Tibial nerve (tissue), 4 donors: ENCODE results near the gene PPP1R3G. TPM values are rescaled to one million over a fixed set of nuclear protein-coding genes. Genes with fewer than 3 reads are reported as not detected.

Experiments
- DNase-seq, 2 donors: peaks; one replicate each; pipeline ENCODE4 v3.0.0-alpha.2; 2019; ENCODE audit warnings: low spot score in 2 of 2
- H3K27ac ChIP-seq, 4 donors: fragments of 200-600 bp; sonication (generic) in 3 of 4; one replicate each; pipeline ENCODE4 v1.5.1; 2017 to 2019; ENCODE audit warnings: mild to moderate bottlenecking in 1 of 4
- H3K27me3 ChIP-seq, 2 donors: fragments of 200-600 bp; sonication (generic) in 1 of 2; one replicate each; pipeline versions ENCODE4 v1.5.1 to v1.6.0; 2017 to 2019
- H3K36me3 ChIP-seq, 3 donors: fragments of 200-600 bp; sonication (generic); one replicate each; pipeline ENCODE4 v1.5.1; 2018 to 2019
- H3K4me1 ChIP-seq, 4 donors: fragments of 200-600 bp; sonication (generic) in 3 of 4; one replicate each; pipeline ENCODE4 v1.5.1; 2017 to 2019
- H3K4me3 ChIP-seq, 4 donors: fragments of 200-600 bp; sonication (generic) in 3 of 4; one replicate each; pipeline ENCODE4 v1.5.1; 2017 to 2019; ENCODE audit warnings: mild to moderate bottlenecking in 1 of 4, moderate library complexity in 1 of 4
- H3K9me3 ChIP-seq, 4 donors: fragments of 200-600 bp; sonication (generic) in 3 of 4; one replicate each; pipeline ENCODE4 v1.5.1; 2017 to 2019
- EP300 ChIP-seq, 2 donors: sonication (generic); formaldehyde crosslinking; IDR thresholded peaks; one replicate each; pipeline ENCODE4 v1.6.1; 2017; ENCODE audit warnings: antibody characterized with exemption in 2 of 2, mild to moderate bottlenecking in 1 of 2
- POLR2A ChIP-seq, 2 donors: fragments of 450-650 bp; IDR thresholded peaks; one replicate each; pipeline ENCODE4 v1.6.1; 2017; ENCODE audit warnings: antibody characterized with exemption in 2 of 2, mild to moderate bottlenecking in 2 of 2, moderate library complexity in 2 of 2
- WGBS, 2 donors: methylation state at CpG; one replicate each; pipeline ENCODE4 v1.1.5; 2018; 5-methylcytosine and 5-hydroxymethylcytosine counted together
- total RNA-seq, 4 donors: library from RNA; depleted of rRNA; stranded (reverse); fragments of >200 nt; gene quantifications; one replicate each; pipeline ENCODE4 v1.1.0, GENCODE V29; 2016
- TF ChIP-seq, protein P1 (sequence below), 5 experiments: fragments of 200-600 bp in 3 of 5; fragments of 450-650 bp in 2 of 5; sonication (generic) in 3 of 5; IDR thresholded peaks; one replicate each; pipeline ENCODE4 v1.5.1; 2016 to 2019; ENCODE audit warnings: antibody characterized with exemption in 5 of 5, mild to moderate bottlenecking in 3 of 5, moderate library complexity in 2 of 5

Gene PPP1R3G
- total RNA-seq, 4 donors from 2014 or later: 1.3 to 5.1 (median 2.1) TPM

DNA sequence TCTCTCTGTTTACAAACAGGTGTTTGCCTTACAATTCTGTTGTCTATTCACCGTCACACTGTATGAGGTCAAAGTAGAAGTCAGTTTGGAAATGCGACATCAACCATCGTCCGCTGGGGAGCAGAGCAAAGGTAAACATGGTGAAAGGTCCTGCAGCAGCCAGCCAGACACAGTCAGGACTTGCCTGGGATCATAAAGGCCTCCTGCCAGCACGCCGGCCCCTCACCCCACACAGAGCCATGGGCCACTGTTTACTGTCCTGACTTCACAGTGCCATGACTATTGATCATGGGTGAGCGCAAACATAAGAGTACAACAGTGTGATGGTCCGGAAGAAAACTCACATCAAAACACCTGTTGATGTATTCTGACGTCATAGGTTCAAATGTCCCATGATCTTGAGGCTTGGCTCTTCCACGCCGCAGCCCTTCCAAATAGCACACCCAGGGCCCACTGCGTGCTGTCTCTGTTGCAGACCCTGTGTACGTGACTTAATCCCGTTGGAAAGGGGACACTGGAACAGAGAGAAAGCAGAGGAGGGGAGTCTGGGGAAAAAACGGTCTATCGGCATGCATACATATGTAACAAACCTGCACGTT, 16.9 kb upstream of the PPP1R3G start:
- 90 to 93% methylated on average over 17 of the region's 17 CpGs for WGBS, 2 donors
- Histone ChIP-seq H3K27me3 (no peaks in the 10 kb centered on the region), H3K36me3 (no peaks in the 10 kb centered on the region), H3K9me3 (peaks cover 0 to 6% (median 0%) of the 10 kb centered on the region in 4 donors), H3K4me3 (no peak overlapping the region), H3K27ac (no peak overlapping the region), H3K4me1 (no peaks in the 10 kb centered on the region)
- TF ChIP-seq EP300 (IDR thresholded peaks at IDR 0.05): no peak
- TF ChIP-seq POLR2A (IDR thresholded peaks at IDR 0.05): no peak
- TF ChIP-seq, protein P1, sequence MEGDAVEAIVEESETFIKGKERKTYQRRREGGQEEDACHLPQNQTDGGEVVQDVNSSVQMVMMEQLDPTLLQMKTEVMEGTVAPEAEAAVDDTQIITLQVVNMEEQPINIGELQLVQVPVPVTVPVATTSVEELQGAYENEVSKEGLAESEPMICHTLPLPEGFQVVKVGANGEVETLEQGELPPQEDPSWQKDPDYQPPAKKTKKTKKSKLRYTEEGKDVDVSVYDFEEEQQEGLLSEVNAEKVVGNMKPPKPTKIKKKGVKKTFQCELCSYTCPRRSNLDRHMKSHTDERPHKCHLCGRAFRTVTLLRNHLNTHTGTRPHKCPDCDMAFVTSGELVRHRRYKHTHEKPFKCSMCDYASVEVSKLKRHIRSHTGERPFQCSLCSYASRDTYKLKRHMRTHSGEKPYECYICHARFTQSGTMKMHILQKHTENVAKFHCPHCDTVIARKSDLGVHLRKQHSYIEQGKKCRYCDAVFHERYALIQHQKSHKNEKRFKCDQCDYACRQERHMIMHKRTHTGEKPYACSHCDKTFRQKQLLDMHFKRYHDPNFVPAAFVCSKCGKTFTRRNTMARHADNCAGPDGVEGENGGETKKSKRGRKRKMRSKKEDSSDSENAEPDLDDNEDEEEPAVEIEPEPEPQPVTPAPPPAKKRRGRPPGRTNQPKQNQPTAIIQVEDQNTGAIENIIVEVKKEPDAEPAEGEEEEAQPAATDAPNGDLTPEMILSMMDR (IDR thresholded peaks at IDR 0.05): no peak
- no peak for DNase-seq

DNA sequence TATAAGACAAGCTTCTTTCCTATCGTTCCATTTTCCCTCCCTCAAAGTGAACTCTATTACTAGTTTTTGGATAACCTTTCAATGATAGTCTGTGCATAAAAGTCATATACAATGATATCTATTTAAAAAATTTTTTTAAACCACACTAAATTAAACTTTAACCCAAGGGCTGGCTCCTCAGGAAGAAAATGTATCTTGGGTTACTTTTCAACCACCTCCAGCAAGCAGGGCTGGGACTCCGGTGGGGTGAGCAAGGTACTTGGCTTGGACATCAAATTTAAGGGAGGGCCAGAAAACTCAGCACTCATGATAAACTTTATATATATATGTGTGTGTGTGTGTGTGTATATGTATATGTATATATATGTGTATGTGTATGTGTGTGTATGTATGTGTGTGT, 13.9 kb upstream of the PPP1R3G start:
- Histone ChIP-seq H3K9me3 (peaks cover 0 to 6% (median 0%) of the 10 kb centered on the region in 4 donors), H3K4me1 (no peaks in the 10 kb centered on the region), H3K27ac (no peak overlapping the region), H3K27me3 (no peaks in the 10 kb centered on the region), H3K36me3 (no peaks in the 10 kb centered on the region), H3K4me3 (no peak overlapping the region)
- TF ChIP-seq POLR2A (IDR thresholded peaks at IDR 0.05): no peak
- TF ChIP-seq, protein P1 (IDR thresholded peaks at IDR 0.05): no peak
- no peak for TF ChIP-seq EP300 (IDR thresholded peaks at IDR 0.05)
- WGBS, 2 donors: 80 to 94% methylated on average over 2 of the region's 2 CpGs
- no peak for DNase-seq

GRCh38 chr6:5072440-5072839, 12.7 kb upstream of the PPP1R3G start:
- TF ChIP-seq, protein P1 (IDR thresholded peaks at IDR 0.05): no peak
- TF ChIP-seq POLR2A (IDR thresholded peaks at IDR 0.05) (no peak), EP300 (IDR thresholded peaks at IDR 0.05) (no peak)
- Histone ChIP-seq H3K27ac (no peak overlapping the region), H3K27me3 (no peaks in the 10 kb centered on the region), H3K36me3 (no peaks in the 10 kb centered on the region), H3K4me3 (no peak overlapping the region), H3K4me1 (no peaks in the 10 kb centered on the region), H3K9me3 (peaks cover 0 to under 1% (median 0%) of the 10 kb centered on the region in 4 donors)
- 91 to 92% methylated on average over 7 of the region's 7 CpGs for WGBS, 2 donors
- DNase-seq: no peak

DNA sequence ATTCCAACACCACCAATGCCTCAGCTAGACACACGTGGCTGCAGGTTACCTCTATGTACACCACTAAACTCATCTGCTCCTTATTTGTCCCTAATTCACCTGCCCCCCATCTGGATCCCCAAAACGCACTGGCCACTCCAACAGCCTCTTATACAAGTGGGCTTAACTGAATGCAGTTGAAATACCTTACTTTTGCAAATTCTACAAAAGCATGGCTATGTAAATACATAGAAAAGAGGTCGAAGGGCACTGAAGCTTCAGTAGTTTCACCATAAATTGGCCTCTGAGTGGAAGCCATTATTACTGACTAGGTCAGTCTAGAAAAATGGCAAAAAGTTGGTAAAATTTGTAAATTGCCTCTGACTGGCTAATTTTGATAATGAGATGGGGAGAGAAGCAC, 11.1 kb upstream of the PPP1R3G start:
- no peak for DNase-seq
- 83 to 85% methylated on average over 3 of the region's 3 CpGs for WGBS, 2 donors
- Histone ChIP-seq H3K9me3 (no peaks in the 10 kb centered on the region), H3K27me3 (no peaks in the 10 kb centered on the region), H3K36me3 (no peaks in the 10 kb centered on the region), H3K4me3 (no peak overlapping the region), H3K4me1 (no peaks in the 10 kb centered on the region), H3K27ac (no peak overlapping the region)
- no peak for TF ChIP-seq POLR2A (IDR thresholded peaks at IDR 0.05)
- no peak for TF ChIP-seq EP300 (IDR thresholded peaks at IDR 0.05)

DNA sequence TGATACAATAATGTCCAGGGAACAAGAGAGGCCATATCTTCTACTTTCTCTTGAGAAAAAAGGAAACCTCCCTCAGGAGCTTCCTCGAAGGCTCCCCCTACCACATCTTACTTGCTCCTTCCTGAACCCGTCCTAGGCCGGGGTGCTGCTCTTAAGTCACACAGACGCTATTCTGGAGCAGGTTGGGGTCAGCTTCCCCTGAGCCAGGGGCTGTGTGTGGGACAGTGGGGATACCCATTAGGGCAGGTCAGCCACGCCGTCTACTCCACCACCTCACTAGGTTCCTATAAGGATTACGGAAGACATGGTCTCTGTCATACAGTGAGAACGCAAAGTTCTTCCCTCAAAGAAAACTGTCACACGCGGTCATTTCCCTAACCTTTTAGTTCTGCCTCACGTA, 8.2 kb upstream of the PPP1R3G start:
- Histone ChIP-seq H3K4me3 (no peak overlapping the region), H3K27ac (no peak overlapping the region), H3K9me3 (no peaks in the 10 kb centered on the region), H3K36me3 (no peaks in the 10 kb centered on the region), H3K4me1 (no peaks in the 10 kb centered on the region), H3K27me3 (no peaks in the 10 kb centered on the region)
- WGBS, 2 donors: 94 to 96% methylated on average over 11 of the region's 11 CpGs
- TF ChIP-seq EP300 (IDR thresholded peaks at IDR 0.05): no peak
- no peak for DNase-seq

DNA sequence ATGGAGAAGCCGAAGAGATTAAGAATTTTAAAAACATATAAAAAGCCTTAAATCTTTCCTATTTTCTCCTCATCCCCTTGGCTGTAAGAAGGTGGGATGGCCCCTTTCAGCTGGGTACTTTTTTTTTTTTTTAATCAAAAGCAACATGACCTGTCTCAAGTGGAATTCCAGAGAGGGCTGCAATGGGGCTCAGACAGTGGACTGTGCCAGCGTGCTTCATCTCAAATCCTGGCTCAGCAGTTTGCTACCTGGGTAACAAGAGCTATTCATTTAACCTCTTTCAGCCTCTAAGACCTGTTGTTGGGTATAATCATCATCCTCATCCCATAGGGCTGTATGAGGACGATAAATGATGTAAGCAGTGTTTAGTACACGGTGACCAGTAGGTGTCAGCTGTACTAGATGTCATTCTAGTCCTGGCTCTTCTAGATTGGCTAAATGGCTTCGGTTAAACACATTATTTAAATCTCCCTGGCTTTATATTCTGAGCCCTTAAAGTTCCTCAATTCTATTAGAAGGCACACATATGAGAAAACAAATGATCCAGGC, 6.9 kb upstream of the PPP1R3G start:
- WGBS, 2 donors: 67 to 71% methylated on average over 5 of the region's 5 CpGs

More for the DNA sequence above, 6.9 kb upstream of the PPP1R3G start:
- Histone ChIP-seq H3K4me3 (no peak overlapping the region), H3K4me1 (no peaks in the 10 kb centered on the region), H3K27ac (no peak overlapping the region), H3K9me3 (no peaks in the 10 kb centered on the region), H3K36me3 (no peaks in the 10 kb centered on the region), H3K27me3 (no peaks in the 10 kb centered on the region)
- TF ChIP-seq, protein P1 (IDR thresholded peaks at IDR 0.05): no peak
- TF ChIP-seq EP300 (IDR thresholded peaks at IDR 0.05): no peak
- no peak for TF ChIP-seq POLR2A (IDR thresholded peaks at IDR 0.05)
- DNase-seq: no peak
